Left kidney (tissue), 8 donors: ENCODE measurements around the gene MAMDC4. TPM values are rescaled to one million over a fixed set of nuclear protein-coding genes. Genes with fewer than 3 reads are reported as not detected.
"Not testable (repeated sequence)": the region's sequence is repeated elsewhere in the genome, so short reads cannot be mapped to it uniquely, and the experiment has no call there.

Experiments
- DNase-seq: peaks from one replicate; pipeline ENCODE4 v3.0.0-alpha.2; 2013
- long read RNA-seq, 8 donors: transcript quantifications; one replicate each; lab custom pipeline, GENCODE V29; 2026
- polyA plus RNA-seq: library from polyadenylated mRNA; unstranded; fragments of 120-200 nt; gene quantifications from one replicate; pipeline ENCODE4 v1.2.1, GENCODE V29; 2013; ENCODE audit not compliant: insufficient read length

Gene MAMDC4
- polyA plus RNA-seq = 5.4 TPM
- long read RNA-seq, donor 1, partial matches to known transcripts = 139 of 550 reads
- long read RNA-seq, donor 1, other reads (novel, unspliced or antisense) = 411 of 550 reads
- long read RNA-seq, donor 2, partial matches to known transcripts = 221 of 645 reads
- long read RNA-seq, donor 2, other reads (novel, unspliced or antisense) = 424 of 645 reads
- long read RNA-seq, donor 3, partial matches to known transcripts = 5 of 5 reads
- long read RNA-seq, donor 3, other reads (novel, unspliced or antisense) = 0 of 5 reads
- long read RNA-seq, donor 4, partial matches to known transcripts = 234 of 349 reads
- long read RNA-seq, donor 4, other reads (novel, unspliced or antisense) = 115 of 349 reads
- long read RNA-seq, donor 5, partial matches to known transcripts = 297 of 1,328 reads
- long read RNA-seq, donor 5, other reads (novel, unspliced or antisense) = 1,031 of 1,328 reads
- long read RNA-seq, donor 6, partial matches to known transcripts = 209 of 699 reads
- long read RNA-seq, donor 6, other reads (novel, unspliced or antisense) = 490 of 699 reads
- long read RNA-seq, donor 7, partial matches to known transcripts = 370 of 1,033 reads
- long read RNA-seq, donor 7, other reads (novel, unspliced or antisense) = 663 of 1,033 reads
- long read RNA-seq, donor 8, partial matches to known transcripts = 5 of 5 reads
- long read RNA-seq, donor 8, other reads (novel, unspliced or antisense) = 0 of 5 reads

DNA sequence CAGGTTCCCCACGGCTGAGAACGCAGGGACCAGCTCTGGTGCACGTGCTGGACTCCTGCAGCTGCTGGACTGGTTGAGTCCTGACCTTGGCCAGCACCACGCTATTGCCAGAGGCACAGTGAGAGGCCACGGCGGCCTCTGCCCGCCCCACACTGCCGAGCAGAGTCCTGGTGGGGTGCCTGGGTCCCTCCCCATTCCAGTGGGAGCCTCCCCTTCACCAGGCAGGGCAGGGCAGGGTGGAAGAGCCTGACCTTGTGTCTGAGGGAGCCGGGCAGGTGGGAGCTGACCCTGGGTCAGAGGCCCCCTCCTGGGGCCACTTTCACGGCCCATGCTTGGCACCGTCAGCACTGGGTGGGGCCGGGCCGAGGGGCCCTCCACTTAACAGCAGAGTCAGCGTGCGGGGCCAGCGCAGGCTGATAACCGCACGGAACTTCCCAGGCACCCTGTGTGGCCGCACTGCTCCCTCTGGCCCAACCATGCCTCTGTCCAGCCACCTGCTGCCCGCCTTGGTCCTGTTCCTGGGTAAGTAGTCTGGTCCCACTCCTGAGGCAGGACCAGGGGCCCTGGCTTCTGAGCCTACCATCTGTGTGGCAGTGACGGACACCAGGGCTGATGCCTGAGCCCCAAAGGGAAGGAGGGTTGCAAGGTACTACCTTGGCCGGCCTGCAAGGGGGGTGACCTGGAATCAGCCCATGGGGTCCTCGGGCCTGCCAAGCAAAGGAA, at the start of gene MAMDC4:
Gene MAMDC4, plus strand, starts transcription at position 406 of the 723 bp plus-strand sequence. Its CDS starts 71 bp downstream, at position 477.
- no peak for DNase-seq

DNA sequence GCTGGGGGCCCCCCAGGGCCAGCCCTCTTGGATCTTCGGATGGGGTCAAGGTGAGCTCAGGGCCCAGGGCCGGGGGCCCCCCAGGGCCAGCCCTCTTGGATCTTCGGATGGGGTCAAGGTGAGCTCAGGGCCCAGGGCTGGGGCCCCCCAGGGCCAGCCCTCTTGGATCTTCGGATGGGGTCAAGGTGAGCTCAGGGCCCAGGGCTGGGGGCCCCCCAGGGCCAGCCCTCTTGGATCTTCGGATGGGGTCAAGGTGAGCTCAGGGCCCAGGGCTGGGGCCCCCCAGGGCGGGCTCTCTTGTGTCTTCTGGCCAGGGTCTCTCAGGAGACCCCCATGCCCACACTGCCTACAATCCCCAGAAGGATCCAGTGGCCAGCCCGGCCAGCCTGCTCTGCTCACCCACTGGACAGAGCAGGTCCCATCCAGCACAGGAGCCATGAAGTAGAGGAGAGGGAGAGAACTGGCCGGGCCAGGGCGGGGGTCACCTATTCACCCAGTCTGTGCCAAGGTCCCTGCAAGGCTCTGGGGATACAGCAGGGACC, 49.1 kb upstream of the MAMDC4 start:
- not testable (repeated sequence) for DNase-seq

DNA sequence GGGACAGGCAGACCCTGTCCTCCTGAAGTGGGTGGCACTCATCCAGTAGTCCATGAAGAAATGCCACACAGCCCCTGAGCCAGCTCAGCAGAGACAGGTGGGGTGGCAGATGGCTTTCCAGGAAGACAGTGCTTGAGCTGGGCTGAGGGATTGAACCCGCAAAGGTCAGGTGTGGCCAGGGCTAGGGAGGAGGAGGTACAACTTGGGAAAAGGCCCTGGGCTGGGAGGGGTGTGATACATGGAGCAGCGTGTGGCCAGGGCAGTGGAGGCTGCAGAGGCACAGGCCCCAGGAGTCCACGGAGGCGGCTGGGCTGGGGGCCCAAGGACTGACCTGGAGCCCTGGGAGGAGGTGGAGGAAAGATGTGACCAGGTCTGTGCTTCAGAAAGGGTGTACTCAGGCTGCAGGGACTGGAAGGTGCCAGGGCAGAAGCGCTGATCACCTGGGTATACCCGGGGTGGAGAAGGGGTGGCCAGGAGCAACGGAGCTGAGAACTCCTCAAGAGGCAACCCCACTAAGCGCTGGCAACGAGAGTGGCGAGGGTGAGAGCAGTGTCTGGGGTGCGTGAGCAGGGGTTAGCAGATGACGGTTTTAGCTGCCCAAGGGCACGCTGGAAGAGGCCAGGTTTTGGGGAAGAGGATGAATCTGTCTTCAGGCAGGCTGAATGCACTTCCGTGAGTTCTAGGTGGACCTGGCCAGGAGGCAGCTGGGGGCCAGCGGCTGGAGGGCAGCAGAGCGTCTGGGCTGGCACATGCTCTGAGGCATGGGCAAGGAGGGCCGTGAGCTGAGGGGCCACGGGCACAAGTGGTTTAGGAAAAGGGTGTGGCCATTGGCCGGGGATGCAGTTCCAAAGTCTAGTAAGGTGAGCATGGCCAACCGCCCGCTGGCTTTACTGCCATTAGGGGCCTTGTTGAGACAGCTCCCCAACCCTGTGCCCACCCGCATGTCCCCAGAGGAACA, 48.3 kb upstream of the MAMDC4 start:
- DNase-seq = no peak

DNA sequence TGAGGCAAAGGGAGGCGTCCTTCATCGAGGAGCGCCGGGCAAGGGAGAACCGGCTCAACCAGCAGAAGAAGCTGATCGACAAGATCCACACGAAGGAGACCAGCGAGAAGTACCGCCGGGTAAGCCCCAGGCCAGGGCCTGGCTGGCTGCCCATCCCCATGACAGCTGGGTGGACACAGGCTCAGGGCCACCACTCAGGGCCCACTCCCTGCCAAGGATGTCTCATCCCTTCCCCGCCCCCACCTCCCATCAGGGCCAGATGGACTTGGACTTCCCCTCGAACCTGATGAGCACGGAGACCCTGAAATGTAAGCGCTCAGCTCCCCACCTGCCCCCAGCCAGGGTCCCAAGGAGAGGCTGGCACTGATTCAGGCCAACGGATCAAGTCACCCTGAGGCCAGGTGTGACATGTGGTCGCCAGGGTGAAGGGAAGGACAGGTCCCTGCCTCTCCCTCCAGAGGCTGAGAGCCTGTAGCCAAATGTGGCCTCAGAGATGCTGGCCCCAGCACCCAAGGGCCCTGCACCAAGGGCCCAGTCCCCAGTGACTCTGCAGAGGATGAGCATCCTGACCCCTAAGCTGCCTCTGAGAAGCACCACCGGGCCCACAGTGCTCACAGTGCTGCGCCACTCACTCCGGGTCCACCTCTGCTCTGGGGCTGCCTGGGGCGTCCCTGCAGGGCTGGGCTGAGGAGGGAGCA, 47.5 kb upstream of the MAMDC4 start:
- no peak for DNase-seq

DNA sequence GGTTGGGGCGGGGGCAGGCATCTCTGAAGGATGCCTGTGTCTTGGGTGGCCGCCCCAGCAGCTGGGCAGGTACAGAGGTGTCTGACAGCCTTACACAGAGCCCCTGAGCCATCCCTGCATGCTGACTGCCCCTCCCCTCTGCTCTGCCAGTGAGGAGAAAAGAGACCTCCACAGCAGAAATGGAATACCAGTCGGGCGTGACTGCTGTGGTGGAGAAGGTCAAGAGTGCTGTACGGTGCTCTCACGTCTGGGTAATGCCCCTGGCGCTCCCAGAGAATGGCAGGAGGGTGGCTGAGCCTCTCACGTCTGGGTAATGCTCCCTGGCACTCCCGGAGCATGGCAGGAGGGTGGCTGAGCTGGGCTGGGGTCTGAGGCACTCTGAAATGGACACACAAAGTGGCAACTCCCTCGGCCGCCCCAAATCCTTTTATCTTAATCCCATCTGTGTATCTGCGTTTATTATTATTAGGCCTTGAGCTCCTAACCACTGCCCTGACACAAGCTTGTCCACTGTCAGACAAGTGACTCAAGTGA, 46.9 kb upstream of the MAMDC4 start:
- DNase-seq = no peak

DNA sequence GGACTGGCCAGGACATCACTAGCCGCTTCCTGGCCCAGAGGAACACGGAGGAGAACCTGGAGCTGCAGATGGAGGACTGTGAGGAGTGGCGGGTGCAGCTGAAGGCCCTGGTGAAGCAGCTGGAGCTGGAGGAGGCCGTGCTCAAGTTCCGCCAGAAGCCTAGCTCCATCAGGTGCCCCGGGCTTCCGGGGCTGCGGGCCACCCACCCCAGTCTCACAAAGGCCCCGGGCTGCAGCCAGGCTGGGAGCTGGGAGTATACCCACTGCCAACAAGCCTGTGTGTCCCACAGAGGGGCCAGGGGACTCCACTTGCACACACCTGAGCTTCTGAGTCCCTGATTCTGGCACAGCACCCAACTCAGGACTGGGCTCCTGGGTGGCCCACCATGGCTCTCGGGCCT, 46.1 kb upstream of the MAMDC4 start:
- no peak for DNase-seq

DNA sequence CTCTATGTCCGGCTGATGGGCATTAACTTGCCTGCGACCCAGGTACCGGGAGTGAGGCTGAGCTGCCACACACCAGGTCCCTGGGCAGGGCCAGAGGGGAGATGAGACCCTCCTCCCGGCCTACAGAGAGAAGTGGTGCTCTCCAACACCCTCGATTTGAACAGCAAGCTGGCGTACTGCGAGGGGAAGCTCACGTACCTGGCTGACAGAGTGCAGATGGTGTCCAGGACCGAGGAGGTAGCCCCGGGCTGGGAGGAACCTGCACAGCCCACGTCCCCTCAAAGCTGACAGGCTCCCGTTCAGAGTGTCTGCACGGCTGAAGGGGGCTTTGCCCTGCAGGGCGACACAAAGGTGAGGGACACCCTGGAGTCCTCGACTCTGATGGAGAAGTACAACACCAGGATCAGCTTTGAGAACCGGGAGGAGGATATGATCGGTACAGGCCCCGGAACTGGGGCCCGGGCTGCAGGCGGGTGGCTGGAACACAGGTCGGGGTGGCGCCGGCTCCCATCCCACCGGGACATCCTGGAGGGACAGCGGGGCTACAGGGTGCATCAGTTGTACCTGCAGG, 45.4 kb upstream of the MAMDC4 start:
- DNase-seq = no peak

DNA sequence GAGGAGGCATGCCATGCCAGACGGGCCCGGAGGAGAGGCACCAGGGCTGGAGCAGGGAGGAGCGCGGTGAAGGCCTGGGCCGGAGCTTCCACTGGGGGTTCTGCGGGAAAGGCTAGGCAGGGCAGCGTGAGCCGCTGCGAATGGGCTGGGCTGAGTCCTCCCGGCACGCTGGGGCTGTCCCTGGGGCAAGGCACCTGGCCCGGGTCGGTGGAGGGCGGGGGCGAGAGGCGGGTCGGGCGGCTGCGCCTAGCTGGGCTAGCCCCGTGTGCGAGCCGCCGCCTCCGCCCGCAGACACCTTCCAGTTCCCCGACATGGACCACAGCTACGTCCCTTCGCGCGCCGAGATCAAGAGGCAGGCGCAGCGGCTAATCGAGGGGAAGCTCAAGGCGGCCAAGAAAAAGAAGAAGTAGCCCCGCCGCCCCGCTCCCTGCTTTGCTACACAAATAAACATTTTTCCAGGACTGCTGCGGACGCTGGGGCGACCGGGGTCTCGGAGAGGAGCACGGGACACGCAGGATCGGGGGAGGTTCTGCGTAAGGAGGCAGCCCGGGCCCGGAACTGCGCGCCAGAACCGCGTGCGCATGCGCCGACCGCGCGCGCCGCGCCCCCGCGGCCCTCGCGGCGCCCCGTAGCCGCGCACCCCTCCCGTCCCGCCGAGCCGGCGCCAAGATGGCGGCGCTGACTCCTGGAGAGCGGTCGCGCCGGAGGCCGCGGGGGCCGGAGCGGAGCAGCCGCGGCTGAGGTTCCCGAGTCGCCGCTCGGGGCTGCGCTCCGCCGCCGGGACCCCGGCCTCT, 44.7 kb upstream of the MAMDC4 start, which contains the start of gene RABL6:
Gene RABL6, plus strand, starts transcription at position 668 of the 794 bp plus-strand sequence. CDS start 249 bp downstream, outside the sequence.
- peak; percentile 64 for DNase-seq

DNA sequence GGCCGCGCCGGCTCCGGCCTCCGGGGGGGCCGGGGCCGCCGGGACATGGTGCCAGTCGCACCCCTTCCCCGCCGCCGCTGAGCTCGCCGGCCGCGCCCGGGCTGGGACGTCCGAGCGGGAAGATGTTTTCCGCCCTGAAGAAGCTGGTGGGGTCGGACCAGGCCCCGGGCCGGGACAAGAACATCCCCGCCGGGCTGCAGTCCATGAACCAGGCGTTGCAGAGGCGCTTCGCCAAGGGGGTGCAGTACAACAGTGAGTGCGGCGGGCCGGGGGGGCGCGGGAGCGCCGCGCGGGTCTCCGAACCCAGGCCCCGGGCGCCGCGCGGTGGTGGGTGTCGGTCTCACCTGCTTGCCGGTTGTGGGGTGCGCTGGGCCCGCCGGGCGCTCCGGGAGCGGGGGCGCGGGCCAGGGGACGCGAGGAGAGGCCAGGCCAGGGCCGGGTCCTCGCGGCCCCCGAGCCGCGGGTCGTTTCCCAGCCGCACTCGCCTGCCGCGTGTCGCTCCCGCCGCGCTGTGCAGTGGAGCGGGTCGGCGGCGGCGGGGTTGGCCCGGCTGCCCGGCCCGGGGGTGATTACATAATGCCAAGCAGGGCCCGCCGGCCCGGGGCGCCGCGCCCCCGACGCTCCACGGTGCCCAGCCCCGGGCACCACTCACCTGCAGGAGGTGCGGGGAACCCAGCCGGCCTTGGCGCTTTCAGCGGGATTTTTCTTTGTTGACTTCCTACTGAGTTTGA, 43.9 kb upstream of the MAMDC4 start:
- no peak for DNase-seq

DNA sequence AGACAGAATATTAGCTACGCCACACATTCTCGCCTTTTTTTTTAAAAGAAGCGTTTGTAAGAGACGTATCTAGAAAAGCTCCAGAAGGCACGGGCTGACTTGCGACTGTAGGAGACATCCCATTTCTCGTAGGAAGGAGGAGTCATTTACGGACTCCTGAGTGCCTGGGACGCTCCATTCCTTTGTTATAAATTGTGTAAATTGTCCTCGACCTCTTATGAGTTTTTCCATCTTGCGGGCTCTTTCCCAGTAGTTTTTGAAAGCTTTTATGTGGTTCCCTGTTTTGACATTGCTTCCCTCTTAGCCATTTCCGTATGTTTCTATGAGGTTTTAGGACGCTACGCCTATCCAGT, 43.4 kb upstream of the MAMDC4 start:
- no peak for DNase-seq

DNA sequence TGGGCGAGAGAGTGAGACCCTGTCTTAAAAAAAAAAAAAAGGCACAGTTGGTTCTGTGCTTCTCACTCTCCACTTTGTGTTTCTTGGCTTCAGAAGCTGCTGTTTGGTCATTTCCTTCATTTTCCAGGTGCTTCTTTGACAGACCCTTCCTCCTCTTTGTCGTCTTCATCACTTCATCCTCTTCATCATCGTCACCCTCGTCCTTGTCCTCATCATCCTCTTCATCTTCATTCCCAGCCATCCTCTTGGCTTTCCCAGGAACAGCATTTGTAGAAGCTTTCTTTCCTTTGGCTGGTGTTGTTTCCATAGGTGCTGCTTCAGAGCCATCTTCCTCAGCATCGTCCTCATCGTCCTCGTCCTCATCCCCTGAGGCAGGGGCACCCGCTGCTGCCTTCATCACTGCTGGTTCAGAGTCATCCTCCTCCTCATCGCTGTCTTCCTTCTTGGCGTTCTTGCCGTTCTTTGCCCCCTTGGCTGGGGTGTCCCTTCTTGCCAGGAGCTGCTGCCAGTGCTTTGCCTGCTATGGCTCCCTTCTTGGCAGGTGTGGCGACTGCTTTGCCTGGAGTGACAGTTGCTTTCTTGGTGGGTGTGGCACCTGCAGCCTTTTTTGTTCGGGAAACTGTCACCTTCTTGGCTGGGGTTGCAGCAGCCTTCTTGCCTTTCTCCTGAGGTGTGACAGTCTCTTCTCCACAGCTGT, 37.3 kb upstream of the MAMDC4 start:
- no peak for DNase-seq

DNA sequence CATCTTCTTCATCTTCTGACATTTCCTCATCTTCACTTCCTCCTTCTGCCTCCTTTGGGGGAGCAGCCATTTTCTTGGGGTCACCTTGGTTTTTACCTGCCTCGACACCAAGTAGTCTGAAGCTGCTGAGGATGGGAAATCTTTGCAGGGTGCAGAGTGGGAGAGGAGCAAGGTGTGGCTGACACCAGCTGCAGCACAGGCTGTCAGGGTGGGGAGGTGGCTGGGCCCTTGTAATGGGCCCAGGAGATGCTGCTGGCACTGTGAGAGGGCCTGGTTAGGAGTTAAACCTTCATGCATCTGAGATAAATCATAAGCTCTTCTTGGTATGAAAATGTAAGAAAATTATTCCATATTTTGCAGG, 36.7 kb upstream of the MAMDC4 start:
- no peak for DNase-seq

DNA sequence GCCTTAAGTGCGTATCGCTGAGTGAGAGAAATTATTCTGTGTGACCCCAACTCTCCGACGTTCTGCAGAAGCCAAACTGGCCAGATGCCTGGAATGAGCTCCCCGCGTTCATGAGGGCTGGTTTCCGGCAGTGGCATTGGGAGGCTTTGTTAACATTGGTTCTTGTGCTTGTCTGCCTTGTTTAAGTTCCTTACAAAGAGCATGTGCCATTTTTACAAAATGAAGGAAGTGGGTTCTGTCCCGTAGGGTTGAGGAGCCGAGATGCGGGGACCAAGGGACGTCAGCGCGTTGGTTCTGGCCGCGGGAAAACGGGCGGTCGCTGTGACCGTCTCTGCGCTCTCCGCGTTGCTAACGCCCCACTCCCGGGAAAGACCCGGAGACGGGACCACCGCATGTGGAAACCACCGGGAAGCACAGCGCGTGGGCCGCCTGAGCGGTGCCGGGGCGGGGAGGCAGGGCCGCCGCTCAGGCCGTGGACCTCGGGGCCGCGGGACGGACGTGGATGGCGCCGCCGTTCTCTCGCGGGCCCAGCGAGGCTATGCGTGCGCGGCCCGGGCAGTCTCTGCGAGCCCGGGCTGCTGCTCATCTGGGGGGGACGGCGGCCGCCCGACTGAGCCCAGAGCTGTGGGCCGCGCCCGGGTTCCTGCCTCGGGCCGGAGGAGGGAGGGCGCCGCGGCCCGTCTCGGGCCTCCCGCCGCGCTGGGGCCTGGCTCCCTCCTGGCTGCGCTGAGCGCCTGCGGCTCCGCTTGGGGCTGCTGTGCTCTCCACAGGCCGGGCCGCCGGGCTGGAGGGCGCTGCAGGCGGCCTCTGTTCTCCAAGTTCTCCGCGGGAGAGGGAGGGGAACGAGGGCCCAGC, 30.9 kb upstream of the MAMDC4 start:
- DNase-seq = no peak

DNA sequence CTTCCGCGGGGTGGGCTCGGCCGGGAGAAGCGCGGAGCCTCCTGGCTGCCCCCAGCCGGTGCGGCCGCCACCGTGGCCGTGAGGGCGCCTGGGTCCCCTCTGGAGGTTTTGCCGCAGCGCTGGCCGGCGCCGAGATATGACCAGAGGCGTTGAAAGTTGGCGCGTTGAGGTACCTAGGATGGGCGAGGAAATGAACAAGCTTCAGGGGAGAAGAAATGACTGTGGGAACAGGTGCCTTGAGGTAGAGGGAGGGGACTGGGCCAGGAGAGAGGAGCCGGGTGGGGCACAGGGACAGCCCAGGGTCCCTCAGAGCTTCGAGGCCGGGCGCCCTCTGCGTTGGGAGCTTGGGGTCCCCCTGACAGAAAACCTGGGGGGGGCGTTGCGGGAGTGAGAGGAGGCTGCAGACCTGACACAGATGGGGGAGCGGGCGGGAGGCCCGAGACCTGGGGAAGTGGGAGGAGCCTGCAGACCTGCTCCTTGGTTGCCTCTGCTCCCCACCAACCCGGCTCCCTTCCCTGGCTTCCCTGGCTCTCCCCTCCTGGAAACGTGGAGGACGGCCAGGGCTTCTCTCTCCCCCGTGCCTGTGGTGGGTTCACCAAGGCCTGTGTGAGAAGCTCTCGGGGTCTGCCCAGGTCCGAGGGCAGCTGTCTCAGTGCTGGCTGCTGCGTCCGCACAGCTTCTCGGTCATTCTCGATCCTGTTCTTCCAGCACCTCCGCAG, 30.2 kb upstream of the MAMDC4 start:
- no peak for DNase-seq

DNA sequence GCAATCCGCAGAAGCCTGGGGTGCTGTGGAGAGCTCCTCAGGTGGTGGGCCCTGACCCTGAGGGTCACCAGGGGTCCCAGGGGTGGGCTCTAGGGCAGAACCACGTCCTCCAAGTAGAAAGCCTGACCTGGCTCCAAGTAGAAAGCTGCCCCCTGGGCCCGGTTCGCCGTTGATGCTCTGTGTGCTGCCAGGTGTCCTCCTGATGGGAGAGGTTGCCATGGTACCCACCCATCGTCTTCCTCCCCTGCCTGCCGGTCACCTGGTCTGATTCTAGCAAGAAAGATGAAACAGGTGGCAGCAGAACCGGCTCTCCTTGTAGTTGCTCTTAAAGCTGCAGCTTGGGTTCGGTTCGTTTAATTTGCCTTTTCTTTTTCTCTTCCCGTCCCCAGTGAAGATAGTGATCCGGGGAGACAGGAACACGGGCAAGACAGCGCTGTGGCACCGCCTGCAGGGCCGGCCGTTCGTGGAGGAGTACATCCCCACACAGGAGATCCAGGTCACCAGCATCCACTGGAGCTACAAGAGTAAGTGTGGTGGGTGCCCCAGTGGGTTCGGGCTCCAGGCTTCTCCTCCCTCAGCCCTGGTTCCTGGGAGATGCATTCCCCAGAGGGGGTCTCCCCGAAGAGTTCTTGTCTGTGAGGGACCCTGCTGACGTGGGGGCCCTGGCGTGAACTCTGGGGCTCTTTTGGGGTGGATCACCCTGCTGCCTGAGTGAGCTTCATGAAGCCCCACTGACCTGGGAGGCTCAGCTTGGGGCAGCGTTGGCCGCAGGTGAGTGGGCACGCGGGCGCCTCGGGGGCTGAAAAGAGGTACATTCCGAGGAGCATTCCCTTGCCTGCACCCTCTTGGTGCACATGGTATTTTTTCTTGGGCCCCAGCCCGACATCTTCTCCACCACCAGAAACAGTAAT, 28.8 kb upstream of the MAMDC4 start:
- DNase-seq = no peak
